HG02610 (cell line): ENCODE results near the gene HSD11B2.

Experiments
- ATAC-seq: cut with Tn5 transposase; IDR thresholded peaks from one replicate; pipeline ENCODE4 v1.9.1; 2021; ENCODE audit warnings: mild to moderate bottlenecking, moderate library complexity; ENCODE audit not compliant: unreplicated experiment

HSD11B2 gene

GRCh38 chr16:67430977-67431774 lies at the start of gene HSD11B2:
TSS of gene HSD11B2 (plus strand) at chr16:67431121. CDS start at chr16:67431249, 128 bp downstream.
- ATAC-seq, result no peak

- no peak for ATAC-seq
Observed at GRCh38 chr16:67383284-67383683, 47.6 kb upstream of the HSD11B2 start.

- no peak for ATAC-seq
Observed at GRCh38 chr16:67384778-67385510, 46.0 kb upstream of the HSD11B2 start.

DNA sequence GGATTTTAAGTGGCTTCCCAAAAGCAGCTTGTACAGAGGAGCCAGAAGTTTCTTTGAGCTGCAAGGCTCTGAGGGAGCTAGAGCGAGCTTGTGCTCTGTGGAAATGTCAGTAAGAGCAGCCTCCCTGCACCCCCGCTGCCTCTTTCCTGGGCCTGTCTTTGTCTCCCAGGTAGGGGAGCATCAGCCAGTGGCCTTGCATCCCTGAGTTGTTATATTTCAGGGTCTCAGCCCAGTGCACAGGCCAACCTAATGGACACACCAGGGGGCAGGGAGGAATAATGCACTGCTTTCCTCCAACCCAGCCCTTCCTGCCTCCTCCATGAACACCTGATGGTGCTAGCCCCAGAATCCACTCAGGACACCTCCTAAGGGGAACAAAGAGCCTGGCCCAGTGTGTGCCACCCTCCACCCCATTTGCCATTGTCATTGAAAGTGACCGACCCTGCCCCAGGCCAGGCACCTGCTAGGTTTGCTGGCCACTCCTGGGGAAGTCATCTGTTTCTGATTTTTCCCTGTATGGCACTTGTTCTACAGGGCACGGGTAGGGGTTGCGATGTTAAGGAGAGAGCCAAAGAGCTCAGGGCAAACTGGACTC lies 44.0 kb upstream of the HSD11B2 start:
- ATAC-seq, result no peak

DNA sequence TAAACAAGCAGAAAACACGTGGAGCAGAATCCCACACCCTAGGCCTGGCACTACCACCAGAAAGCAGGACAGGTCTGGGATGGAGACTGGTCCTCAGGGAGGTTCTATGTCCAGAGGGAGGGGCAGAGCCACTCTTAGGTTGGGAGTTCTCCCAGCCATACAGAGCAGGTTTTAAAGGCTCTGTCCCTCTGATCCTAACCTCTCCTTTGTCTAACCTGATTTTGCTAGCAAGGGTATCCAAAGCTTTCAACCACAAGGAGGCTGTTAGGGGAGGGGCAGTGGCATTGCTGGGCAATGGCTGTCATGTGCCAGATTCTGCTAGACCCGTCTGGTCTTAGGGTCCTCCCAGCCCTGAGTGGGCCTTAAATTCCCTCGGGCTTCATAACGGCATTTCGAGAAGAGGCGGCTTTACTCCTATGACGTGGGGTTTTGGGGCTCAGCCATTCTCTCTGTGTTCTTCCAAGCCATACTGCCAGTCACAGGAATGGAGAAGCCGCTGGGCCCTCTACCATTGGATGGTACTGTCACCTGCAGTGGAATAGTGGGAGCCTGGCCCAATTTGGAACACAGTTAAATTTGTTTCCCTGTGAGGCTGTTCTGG lies 43.3 kb upstream of the HSD11B2 start:
- ATAC-seq, result no peak

- no peak for ATAC-seq
Observed at GRCh38 chr16:67388191-67388590, 42.7 kb upstream of the HSD11B2 start.

GRCh38 chr16:67388591-67388990 lies 42.3 kb upstream of the HSD11B2 start:
- ATAC-seq, result no peak

- no peak for ATAC-seq
Observed at GRCh38 chr16:67389911-67390815, 40.8 kb upstream of the HSD11B2 start.

DNA sequence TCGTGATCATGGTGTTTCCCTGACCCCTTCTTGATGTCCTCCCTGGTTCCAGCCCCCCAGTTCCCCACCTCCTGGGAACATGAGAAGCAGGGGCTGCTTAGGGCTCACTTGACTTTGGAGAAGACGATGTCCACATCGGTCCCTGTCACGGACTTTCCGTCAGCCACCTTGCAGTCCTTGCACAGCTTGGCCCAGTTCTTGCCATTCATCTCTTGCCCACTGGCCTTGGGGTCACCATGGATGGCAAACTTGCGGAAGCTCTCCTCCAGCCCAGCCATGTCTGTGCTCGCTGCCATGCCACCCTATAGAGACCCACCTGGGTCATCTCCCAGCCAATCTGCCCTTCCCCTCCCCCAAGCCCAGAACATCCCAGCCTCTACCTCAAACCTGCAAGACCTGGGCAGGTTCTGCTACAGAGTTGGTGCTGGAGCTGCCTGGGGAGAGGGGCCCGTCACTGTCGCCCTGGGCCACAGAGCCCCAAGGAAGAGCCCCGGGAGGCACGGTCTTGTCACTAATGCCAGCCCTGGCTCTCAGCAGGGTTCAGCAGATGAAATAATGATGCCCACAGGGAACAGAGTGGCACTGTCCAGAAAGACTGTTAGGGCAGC lies 40.0 kb upstream of the HSD11B2 start:
- ATAC-seq, result no peak

GRCh38 chr16:67391424-67392300 lies 39.3 kb upstream of the HSD11B2 start:
- ATAC-seq, result no peak

DNA sequence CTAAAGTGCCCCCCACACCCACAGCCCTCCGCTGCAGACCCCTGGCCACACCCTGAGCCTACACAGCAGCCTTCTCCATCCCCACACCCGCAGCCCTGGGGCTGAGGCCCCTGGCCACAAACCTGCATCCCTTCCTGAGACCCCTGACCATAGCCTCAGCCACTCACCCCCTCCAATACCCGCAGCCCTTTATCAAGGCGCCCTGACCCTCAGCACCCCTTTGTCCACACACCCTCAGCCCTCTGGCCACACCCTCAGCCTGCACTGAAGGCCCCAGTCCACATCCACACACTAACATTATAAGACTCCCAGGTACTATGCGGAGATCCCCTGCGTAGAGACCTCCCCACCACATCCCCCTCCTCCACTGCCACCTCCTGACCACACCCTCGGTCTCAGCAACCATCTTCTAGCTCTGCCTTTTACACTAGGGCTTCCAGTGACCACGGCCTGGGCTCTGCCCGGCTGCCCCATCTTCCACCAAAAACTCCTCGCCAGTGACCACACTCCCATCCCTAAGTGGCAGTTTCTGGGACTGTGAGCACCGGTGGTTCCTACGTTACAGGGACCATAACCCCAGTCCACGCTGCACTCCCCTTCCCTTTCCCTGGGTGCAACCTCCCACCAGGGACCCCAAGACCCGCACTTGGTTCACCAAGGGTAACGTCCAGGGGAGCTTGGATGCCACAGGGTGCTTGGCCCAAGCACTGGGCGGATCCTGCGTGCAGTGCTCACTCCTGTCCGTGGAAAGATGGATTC lies 38.4 kb upstream of the HSD11B2 start:
- no peak for ATAC-seq

- ATAC-seq, result no peak
Observed at GRCh38 chr16:67393111-67393787, 37.7 kb upstream of the HSD11B2 start, which contains the start of gene TPPP3. TSS of gene TPPP3 (minus strand) at chr16:67393498. CDS start at chr16:67391111, 2,387 bp downstream.

DNA sequence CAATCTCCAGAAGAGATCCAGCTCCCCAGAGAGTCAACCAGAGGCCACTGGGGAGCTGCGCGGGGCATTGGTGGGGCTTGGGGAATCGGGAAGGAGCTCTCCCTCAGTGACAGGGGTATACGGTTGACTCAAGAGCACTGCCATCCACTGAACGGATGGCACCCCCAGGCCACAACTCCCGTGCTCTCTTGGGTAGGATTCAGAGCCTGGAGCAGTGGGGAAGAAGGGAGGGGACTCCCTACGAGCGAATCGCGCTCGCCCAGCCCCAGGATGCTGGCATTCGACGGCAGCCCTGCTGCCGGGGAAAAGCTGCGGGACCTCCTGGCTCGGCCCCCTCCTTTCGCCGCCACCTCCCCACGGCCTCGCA lies 37.1 kb upstream of the HSD11B2 start:
- no peak for ATAC-seq

- ATAC-seq, result no peak
Observed at GRCh38 chr16:67394155-67395104, 36.5 kb upstream of the HSD11B2 start.

GRCh38 chr16:67395105-67395457 lies 35.8 kb upstream of the HSD11B2 start:
- ATAC-seq, result no peak

GRCh38 chr16:67395458-67396158 lies 35.3 kb upstream of the HSD11B2 start:
- no peak for ATAC-seq
